ENCODE results near the gene STPG3. TPM values are rescaled to one million over a fixed set of nuclear protein-coding genes. Genes with fewer than 3 reads are reported as not detected.
A peak's percentile ranks its signal among the peaks of the same experiment; 100 is the strongest.

STPG3 gene
- total and polyA plus RNA-seq, 2 experiments from 2014 or later = not detected

DNA sequence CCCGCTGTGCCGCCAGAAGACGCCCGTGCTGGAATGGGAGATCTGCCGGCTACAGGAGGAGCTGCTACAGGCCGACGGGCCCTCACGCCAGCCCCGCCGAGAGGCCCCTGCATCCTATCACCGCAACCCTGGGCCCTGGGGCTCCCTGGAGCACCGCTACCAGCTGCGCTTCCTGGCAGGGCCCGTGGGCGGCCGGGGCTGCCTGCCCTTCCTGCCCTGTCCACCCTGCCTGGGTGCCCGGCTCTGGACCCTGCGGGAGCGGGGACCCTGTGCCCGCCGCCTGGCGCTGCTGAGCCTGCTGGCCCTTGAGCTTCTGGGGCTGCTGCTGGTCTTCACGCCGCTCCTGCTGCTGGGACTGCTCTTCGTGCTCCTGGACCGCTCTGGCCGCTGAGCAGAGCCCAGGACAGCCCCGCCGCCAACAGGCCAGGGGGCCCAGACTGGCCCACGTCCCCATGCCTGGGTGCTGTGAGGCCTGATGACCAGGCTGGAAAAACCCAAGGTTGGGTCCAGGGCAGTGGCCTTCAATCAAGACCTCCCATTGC lies 32.8 kb upstream of the STPG3 start:
- no peak overlapping the region for H3K4me2 ChIP-seq (ENCODE audit: unreplicated experiment)
- in situ Hi-C loops (cut with MboI) = loop anchor here (10.0 kb wide), 1 partner anchor 93 kb away; no protein-coding TSS in a partner anchor
- WGBS, 2 experiments (ENCODE audit: low coverage in 1 of 2, low lambda C conversion rate in 2 of 2, missing lambda C conversion rate in 2 of 2) = 85 to 89% methylated on average over 23 to 28 of the region's 30 CpGs

DNA sequence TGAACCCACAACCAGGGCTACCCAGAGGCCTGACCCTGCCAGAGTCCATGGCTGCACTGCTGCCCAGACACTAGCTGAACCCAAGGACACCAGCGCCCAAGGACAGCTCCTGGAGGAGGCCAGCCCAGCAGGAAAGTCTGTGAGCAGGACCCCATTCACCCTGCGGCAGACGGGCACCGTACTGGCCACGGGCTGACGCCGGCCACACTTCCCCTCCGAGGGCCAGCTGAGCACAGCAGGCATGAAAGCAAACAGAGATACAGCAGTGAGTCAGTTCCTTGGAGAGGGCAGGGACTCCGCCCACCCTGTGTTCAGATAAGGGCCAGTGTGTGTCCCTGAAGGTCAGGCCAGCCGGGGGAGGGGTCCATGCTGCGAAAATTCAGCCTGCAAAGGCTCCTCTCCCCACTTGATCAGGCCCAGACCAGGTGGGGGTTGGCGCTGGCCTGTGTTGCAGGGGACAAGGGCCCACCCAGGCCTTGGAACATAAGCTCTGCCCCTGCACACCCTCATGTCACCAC lies 32.3 kb upstream of the STPG3 start:
- no peak overlapping the region for H2AFZ ChIP-seq
- H3K4me1 ChIP-seq (ENCODE audit: insufficient read depth) = peaks cover 13% of the 10 kb centered on the region
- no peaks in the 10 kb centered on the region for H3K36me3 ChIP-seq (ENCODE audit: low read depth)
- H3K79me2 ChIP-seq (ENCODE audit: insufficient read depth) = no peaks in the 10 kb centered on the region
- no peaks in the 10 kb centered on the region for H3K9me3 ChIP-seq (ENCODE audit: low read depth)
- no peak overlapping the region for H3K27ac ChIP-seq
- WGBS, 2 experiments (ENCODE audit: low coverage in 1 of 2, low lambda C conversion rate in 2 of 2, missing lambda C conversion rate in 2 of 2) = 75 to 85% methylated on average over 12 of the region's 12 CpGs
- H3K9me2 ChIP-seq (ENCODE audit: insufficient read depth) = no peaks in the 10 kb centered on the region
- TF ChIP-seq EZH2 (IDR thresholded peaks at IDR 0.05; ENCODE audit: insufficient read depth, poor library complexity, severe bottlenecking) = no peak
- TF ChIP-seq EZH2phosphoT487 (IDR thresholded peaks at IDR 0.05; ENCODE audit: insufficient read depth, low read depth) = no peak
- H4K20me1 ChIP-seq (ENCODE audit: insufficient read depth) = no peaks in the 10 kb centered on the region
- no peak overlapping the region for H3K4me3 ChIP-seq
- in situ Hi-C loops (cut with MboI) = loop anchor here (10.0 kb wide), 1 partner anchor 94 kb away; no protein-coding TSS in a partner anchor
- no peak overlapping the region for H3K4me2 ChIP-seq (ENCODE audit: unreplicated experiment)
- no peaks in the 10 kb centered on the region for H3K27me3 ChIP-seq (replicated peaks; ENCODE audit: insufficient read depth)
- H3K9ac ChIP-seq = no peak overlapping the region
- DNase-seq = peak; percentile 53
- H3F3A ChIP-seq (ENCODE audit: insufficient read depth) = no peaks in the 10 kb centered on the region

More for the DNA sequence above, 32.8 kb upstream of the STPG3 start:
- H3K4me3 ChIP-seq = no peak overlapping the region
- no peaks in the 10 kb centered on the region for H3K9me3 ChIP-seq (ENCODE audit: low read depth)
- no peaks in the 10 kb centered on the region for H4K20me1 ChIP-seq (ENCODE audit: insufficient read depth)
- H3F3A ChIP-seq (ENCODE audit: insufficient read depth) = no peaks in the 10 kb centered on the region
- H3K9me2 ChIP-seq (ENCODE audit: insufficient read depth) = no peaks in the 10 kb centered on the region
- H3K4me1 ChIP-seq (ENCODE audit: insufficient read depth) = peaks cover 13% of the 10 kb centered on the region
- no peak overlapping the region for H3K9ac ChIP-seq
- no peak for DNase-seq
- no peaks in the 10 kb centered on the region for H3K79me2 ChIP-seq (ENCODE audit: insufficient read depth)
- TF ChIP-seq EZH2phosphoT487 (IDR thresholded peaks at IDR 0.05; ENCODE audit: insufficient read depth, low read depth) = no peak
- no peak for TF ChIP-seq EZH2 (IDR thresholded peaks at IDR 0.05; ENCODE audit: insufficient read depth, poor library complexity, severe bottlenecking)
- no peak overlapping the region for H3K27ac ChIP-seq
- no peaks in the 10 kb centered on the region for H3K27me3 ChIP-seq (replicated peaks; ENCODE audit: insufficient read depth)
- H2AFZ ChIP-seq = no peak overlapping the region
- no peaks in the 10 kb centered on the region for H3K36me3 ChIP-seq (ENCODE audit: low read depth)

DNA sequence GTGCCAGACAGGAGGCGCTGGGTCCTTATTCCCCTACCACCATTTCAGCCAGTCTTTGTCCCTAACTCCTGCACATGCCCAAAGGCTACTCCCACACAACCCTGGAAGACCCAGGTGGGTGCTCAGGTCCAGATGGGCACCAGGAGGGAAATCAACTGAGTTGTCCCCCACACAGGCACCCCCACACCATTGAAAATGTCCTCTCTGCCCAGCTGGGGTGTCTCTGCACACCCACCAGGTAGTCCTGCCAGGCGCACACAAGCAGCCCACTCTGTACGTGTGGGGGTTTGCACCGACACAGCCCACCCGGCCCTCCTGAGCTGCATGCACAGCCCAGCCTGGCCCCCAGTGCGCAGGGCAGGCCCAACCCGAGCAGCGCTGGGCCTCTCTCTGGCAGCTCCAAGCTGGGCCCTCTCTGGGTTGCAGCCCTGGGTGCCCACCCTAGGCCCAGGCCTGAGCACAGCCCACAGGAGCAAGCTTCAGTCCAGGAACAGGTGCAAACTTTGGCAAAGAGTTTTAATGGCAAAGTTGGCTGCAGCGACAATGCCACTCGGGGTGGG lies 31.2 kb upstream of the STPG3 start:
- in situ Hi-C loops (cut with MboI) = loop anchor here (10.0 kb wide), 1 partner anchor 95 kb away; no protein-coding TSS in a partner anchor
- no peaks in the 10 kb centered on the region for H3K79me2 ChIP-seq (ENCODE audit: insufficient read depth)

DNA sequence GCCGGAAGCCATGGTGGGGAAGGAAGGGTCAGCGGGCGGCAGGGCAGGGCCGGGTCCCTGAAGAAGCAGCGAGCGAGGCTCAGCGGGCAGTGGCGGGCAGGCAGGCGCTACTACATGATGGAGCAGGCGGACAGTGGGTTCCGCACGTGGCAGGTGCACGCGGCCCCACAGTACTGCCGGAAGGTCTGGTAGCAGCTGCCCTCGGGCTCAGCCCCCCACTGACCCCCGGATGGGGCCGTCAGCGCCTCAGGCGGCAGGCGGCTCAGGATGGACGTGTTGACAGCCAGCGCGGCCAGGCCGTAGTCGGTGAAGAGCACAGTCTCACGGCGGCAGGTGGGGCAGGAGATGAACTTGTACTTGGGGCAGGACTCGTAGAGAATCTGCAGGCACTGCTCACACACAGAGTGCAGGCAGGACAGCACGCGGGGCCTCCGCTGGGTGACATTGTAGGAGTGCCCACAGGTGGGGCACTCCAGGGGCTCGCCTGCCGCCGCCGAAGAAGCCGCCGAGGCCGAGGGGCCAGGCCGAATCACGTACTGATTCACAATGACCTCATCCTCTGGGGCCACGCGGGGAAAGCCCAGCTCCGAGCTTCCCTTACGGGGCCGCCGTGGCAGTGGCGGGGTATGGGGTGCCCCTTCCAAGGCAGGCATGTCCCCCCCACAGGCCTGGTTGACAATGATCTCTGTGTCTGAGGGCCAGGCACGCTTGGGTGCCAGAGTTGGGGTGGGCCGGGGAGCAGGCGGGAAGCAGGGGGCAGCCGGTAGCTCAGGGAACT lies 30.6 kb upstream of the STPG3 start:
- Histone ChIP-seq H3K9me3 (ENCODE audit: low read depth) (no peaks in the 10 kb centered on the region), H3K4me3 (no peak overlapping the region)

More for the DNA sequence above, 31.2 kb upstream of the STPG3 start:
- H3K4me2 ChIP-seq (ENCODE audit: unreplicated experiment) = no peak overlapping the region
- no peaks in the 10 kb centered on the region for H4K20me1 ChIP-seq (ENCODE audit: insufficient read depth)
- DNase-seq = no peak
- 95 to 98% methylated on average over 7 to 10 of the region's 10 CpGs for WGBS, 2 experiments (ENCODE audit: low coverage in 1 of 2, low lambda C conversion rate in 2 of 2, missing lambda C conversion rate in 2 of 2)
- H2AFZ ChIP-seq = no peak overlapping the region
- H3K4me1 ChIP-seq (ENCODE audit: insufficient read depth) = peaks cover 16% of the 10 kb centered on the region
- H3K9me2 ChIP-seq (ENCODE audit: insufficient read depth) = no peaks in the 10 kb centered on the region
- H3K4me3 ChIP-seq = no peak overlapping the region
- H3K9ac ChIP-seq = no peak overlapping the region
- H3K27me3 ChIP-seq (replicated peaks; ENCODE audit: insufficient read depth) = no peaks in the 10 kb centered on the region
- no peaks in the 10 kb centered on the region for H3F3A ChIP-seq (ENCODE audit: insufficient read depth)
- no peaks in the 10 kb centered on the region for H3K9me3 ChIP-seq (ENCODE audit: low read depth)
- no peaks in the 10 kb centered on the region for H3K36me3 ChIP-seq (ENCODE audit: low read depth)
- TF ChIP-seq EZH2 (IDR thresholded peaks at IDR 0.05; ENCODE audit: insufficient read depth, poor library complexity, severe bottlenecking) (no peak), EZH2phosphoT487 (IDR thresholded peaks at IDR 0.05; ENCODE audit: insufficient read depth, low read depth) (no peak)
- no peak overlapping the region for H3K27ac ChIP-seq

More for the DNA sequence above, 30.6 kb upstream of the STPG3 start:
- no peaks in the 10 kb centered on the region for H3K9me2 ChIP-seq (ENCODE audit: insufficient read depth)
- in situ Hi-C loops (cut with MboI) = no loop called here
- no peak overlapping the region for H3K27ac ChIP-seq
- no peak overlapping the region for H2AFZ ChIP-seq
- no peaks in the 10 kb centered on the region for H3K79me2 ChIP-seq (ENCODE audit: insufficient read depth)
- H3K9ac ChIP-seq = no peak overlapping the region
- TF ChIP-seq EZH2phosphoT487 (IDR thresholded peaks at IDR 0.05; ENCODE audit: insufficient read depth, low read depth) (no peak), EZH2 (IDR thresholded peaks at IDR 0.05; ENCODE audit: insufficient read depth, poor library complexity, severe bottlenecking) (no peak)
- H3K4me1 ChIP-seq (ENCODE audit: insufficient read depth) = peaks cover 16% of the 10 kb centered on the region
- DNase-seq = no peak
- no peak overlapping the region for H3K4me2 ChIP-seq (ENCODE audit: unreplicated experiment)
- H3K27me3 ChIP-seq (replicated peaks; ENCODE audit: insufficient read depth) = no peaks in the 10 kb centered on the region
- no peaks in the 10 kb centered on the region for H3F3A ChIP-seq (ENCODE audit: insufficient read depth)
- H4K20me1 ChIP-seq (ENCODE audit: insufficient read depth) = no peaks in the 10 kb centered on the region
- WGBS, 2 experiments (ENCODE audit: low coverage in 1 of 2, low lambda C conversion rate in 2 of 2, missing lambda C conversion rate in 2 of 2) = 93 to 94% methylated on average over 44 to 51 of the region's 52 CpGs
- no peaks in the 10 kb centered on the region for H3K36me3 ChIP-seq (ENCODE audit: low read depth)

Measured in GM23248 (cell line).